ENCODE results near the gene PBRM1. TPM values are rescaled to one million over a fixed set of nuclear protein-coding genes. Genes with fewer than 3 reads are reported as not detected.
A peak's percentile ranks its signal among the peaks of the same experiment; 100 is the strongest.

The PBRM1 gene
- total RNA-seq, 2 experiments from 2014 or later, result 75.7 to 91.1 TPM

DNA sequence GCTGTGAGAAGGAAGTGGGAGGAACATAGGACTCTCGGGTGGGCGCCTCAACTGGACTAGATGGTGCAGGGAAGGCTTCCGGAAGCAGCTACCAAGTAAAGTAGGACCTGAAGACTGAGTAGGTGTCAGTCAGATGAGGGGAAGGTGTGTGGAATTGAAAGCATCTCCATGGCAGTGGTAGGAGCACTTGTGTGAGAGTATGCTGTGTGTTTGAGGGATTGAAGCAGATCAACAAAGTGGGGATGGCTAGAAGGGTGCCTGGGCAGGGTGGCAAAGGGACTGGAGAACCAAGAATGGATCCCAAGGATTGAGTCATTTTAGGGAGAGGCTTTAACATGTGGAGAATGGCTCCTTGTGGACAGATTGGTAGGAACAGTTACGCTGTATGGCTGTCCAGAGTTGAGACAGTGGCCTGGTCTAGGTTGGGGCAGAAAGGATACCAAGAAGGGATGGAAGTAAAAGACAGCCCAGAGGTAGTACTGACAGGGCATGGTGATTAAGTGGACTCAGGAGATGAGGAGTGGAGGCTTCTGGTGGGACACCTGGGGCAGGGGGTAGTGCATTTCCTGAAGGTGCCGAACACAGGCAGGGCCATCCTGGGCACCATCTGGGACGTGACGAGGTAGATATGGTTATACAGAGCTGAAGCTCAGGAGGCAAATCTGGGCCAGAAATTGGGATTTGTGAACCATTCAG, 147.8 kb downstream of the PBRM1 start:
- peak overlapping the region; percentile 85 for H3K4me2 ChIP-seq (ENCODE audit: low read length)
- H3K36me3 ChIP-seq (ENCODE audit: insufficient read depth, low read length), result peaks cover 35% of the 10 kb centered on the region
- peaks cover 35% of the 10 kb centered on the region for H3K79me2 ChIP-seq (ENCODE audit: insufficient read depth, low read depth, low read length)
- no peaks in the 10 kb centered on the region for H3K9me3 ChIP-seq (ENCODE audit: low read length)
- H3K27ac ChIP-seq (ENCODE audit: low read depth, low read length, poor library complexity, severe bottlenecking), result no peak overlapping the region
- H3K4me1 ChIP-seq (ENCODE audit: insufficient read depth, low read length, poor library complexity, severe bottlenecking), result peaks cover 43% of the 10 kb centered on the region
- ChIA-PET CTCF (ENCODE audit: unreplicated experiment) (no interaction called here), POLR2A (interaction anchor here (0.5 to 0.6 kb wide), 2 partner anchors 36 to 171 kb away, joined by 4 read pairs; no protein-coding TSS in a partner anchor)
- no peak for DNase-seq (ENCODE audit: low spot score)
- peak overlapping the region; percentile 90 for H3K4me3 ChIP-seq (ENCODE audit: low read depth, low read length, poor library complexity, severe bottlenecking)
- BruUV-seq (replicated peaks), result no TSS peak
- intact Hi-C loops (cut with micrococcal nuclease; ENCODE audit: unreplicated experiment), result loop anchor here (5.0 kb wide), 2 partner anchors 66 to 81 kb away; partner anchors contain the start of gene NISCH
- no peaks in the 10 kb centered on the region for H3K9me2 ChIP-seq (ENCODE audit: insufficient read depth, low read length)
- no peak overlapping the region for H2AFZ ChIP-seq (ENCODE audit: low read length)
- peaks cover 14% of the 10 kb centered on the region; the same call in 1 of the 2 replicates for H4K20me1 ChIP-seq (ENCODE audit: insufficient read depth, low read length)
- no peak for TF ChIP-seq EZH2phosphoT487 (IDR thresholded peaks at IDR 0.05; ENCODE audit: borderline replicate concordance, low read depth, low read length)
- TF ChIP-seq, protein P1, sequence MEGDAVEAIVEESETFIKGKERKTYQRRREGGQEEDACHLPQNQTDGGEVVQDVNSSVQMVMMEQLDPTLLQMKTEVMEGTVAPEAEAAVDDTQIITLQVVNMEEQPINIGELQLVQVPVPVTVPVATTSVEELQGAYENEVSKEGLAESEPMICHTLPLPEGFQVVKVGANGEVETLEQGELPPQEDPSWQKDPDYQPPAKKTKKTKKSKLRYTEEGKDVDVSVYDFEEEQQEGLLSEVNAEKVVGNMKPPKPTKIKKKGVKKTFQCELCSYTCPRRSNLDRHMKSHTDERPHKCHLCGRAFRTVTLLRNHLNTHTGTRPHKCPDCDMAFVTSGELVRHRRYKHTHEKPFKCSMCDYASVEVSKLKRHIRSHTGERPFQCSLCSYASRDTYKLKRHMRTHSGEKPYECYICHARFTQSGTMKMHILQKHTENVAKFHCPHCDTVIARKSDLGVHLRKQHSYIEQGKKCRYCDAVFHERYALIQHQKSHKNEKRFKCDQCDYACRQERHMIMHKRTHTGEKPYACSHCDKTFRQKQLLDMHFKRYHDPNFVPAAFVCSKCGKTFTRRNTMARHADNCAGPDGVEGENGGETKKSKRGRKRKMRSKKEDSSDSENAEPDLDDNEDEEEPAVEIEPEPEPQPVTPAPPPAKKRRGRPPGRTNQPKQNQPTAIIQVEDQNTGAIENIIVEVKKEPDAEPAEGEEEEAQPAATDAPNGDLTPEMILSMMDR (conservative IDR thresholded peaks at IDR 0.05; ENCODE audit: low read length), result no peak

DNA sequence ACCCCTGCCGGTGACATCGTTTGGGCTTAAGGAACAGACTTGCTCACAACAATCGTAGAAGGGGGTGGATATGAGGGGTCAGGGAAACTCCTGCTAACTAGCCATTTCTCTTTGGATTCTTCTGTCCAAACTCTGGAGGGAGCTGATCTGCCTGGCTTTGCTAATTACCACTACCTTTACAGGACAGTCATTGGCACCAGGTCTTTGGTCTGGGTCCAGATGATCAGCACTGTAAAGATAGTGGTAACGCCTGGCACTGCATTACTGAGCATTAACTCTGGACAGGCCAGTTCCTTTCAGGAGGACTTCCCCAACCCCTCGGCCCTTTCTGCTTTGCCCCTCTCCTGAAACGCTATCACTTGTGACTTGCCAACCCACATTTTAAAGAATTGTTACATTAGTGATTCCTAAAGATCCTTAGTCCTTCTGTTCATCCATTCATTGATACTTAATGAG, 148.5 kb downstream of the PBRM1 start:
- BruUV-seq (replicated peaks), result TSS peak; percentile 68
- no peak for TF ChIP-seq EZH2phosphoT487 (IDR thresholded peaks at IDR 0.05; ENCODE audit: borderline replicate concordance, low read depth, low read length)
- TF ChIP-seq, protein P1 (conservative IDR thresholded peaks at IDR 0.05; ENCODE audit: low read length), result no peak
- H3K36me3 ChIP-seq (ENCODE audit: insufficient read depth, low read length), result peaks cover 34% of the 10 kb centered on the region
- peak overlapping the region; percentile 90 for H3K4me3 ChIP-seq (ENCODE audit: low read depth, low read length, poor library complexity, severe bottlenecking)
- H3K4me2 ChIP-seq (ENCODE audit: low read length), result peak overlapping the region; percentile 85
- ChIA-PET POLR2A (interaction anchor here (0.6 to 1.5 kb wide), 3 partner anchors 8 to 35 kb away, joined by 4 to 7 read pairs (median 4); no protein-coding TSS in a partner anchor), CTCF (ENCODE audit: unreplicated experiment) (no interaction called here)
- peaks cover 15% of the 10 kb centered on the region; the same call in 1 of the 2 replicates for H4K20me1 ChIP-seq (ENCODE audit: insufficient read depth, low read length)
- H3K4me1 ChIP-seq (ENCODE audit: insufficient read depth, low read length, poor library complexity, severe bottlenecking), result peaks cover 49% of the 10 kb centered on the region
- no peaks in the 10 kb centered on the region for H3K9me3 ChIP-seq (ENCODE audit: low read length)
- peaks cover 42% of the 10 kb centered on the region for H3K79me2 ChIP-seq (ENCODE audit: insufficient read depth, low read depth, low read length)
- no peaks in the 10 kb centered on the region for H3K9me2 ChIP-seq (ENCODE audit: insufficient read depth, low read length)
- no peak for DNase-seq (ENCODE audit: low spot score)
- peak overlapping the region; percentile 67; the same call in 1 of the 2 replicates for H2AFZ ChIP-seq (ENCODE audit: low read length)
- intact Hi-C loops (cut with micrococcal nuclease; ENCODE audit: unreplicated experiment), result loop anchor here (5.0 kb wide), 2 partner anchors 65 to 80 kb away; partner anchors contain the start of gene NISCH
- peak overlapping the region; percentile 51 for H3K27ac ChIP-seq (ENCODE audit: low read depth, low read length, poor library complexity, severe bottlenecking)
